ENCODE results near the gene KIAA1217. TPM values are rescaled to one million over a fixed set of nuclear protein-coding genes. Genes with fewer than 3 reads are reported as not detected.
"Not testable (repeated sequence)": the region's sequence is repeated elsewhere in the genome, so short reads cannot be mapped to it uniquely, and the experiment has no call there.

The KIAA1217 gene
- total and polyA plus RNA-seq, 2 of the 4 experiments (the other 2 are of a cell fraction), result 3.4 to 4.4 TPM

DNA sequence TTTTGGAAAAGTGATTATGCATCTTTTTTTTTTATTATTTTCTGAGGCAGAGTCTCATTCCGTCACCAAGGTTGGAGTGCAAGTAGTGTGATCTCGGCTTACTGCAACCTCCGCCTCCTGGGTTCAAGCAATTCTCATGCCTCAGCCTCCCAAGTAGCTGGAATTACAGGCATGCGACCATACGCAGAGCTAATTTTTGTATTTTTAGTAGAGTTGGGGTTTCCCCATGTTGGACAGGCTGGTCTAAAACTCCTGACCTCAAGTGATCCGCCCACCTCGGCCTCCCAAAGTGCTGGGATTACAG is 141.9 kb downstream of the KIAA1217 start:
- H3K9me3 ChIP-seq (ENCODE audit: control insufficient read depth, insufficient read depth, low read length); H3K9me1 ChIP-seq (ENCODE audit: insufficient read depth, low read length); H2AFZ ChIP-seq (replicated peaks; ENCODE audit: low read length, poor library complexity); H4K8ac ChIP-seq (ENCODE audit: low read depth in 2 of 2, low read length in 2 of 2); BruUV-seq (replicated peaks); H3K14ac ChIP-seq (replicated peaks; ENCODE audit: low read depth, low read length); H2BK120ac ChIP-seq (ENCODE audit: low read depth, low read length); H2AK9ac ChIP-seq (replicated peaks; ENCODE audit: low read depth, low read length, poor library complexity); DNase-seq; H3K79me1 ChIP-seq (ENCODE audit: low read depth in 1 of 2, low read length in 2 of 2); H2BK5ac ChIP-seq (ENCODE audit: low read depth, low read length, poor library complexity, severe bottlenecking); H4K20me1 ChIP-seq (ENCODE audit: insufficient read depth, low read length); H3K23ac ChIP-seq (ENCODE audit: low read depth, low read length); H2BK20ac ChIP-seq (ENCODE audit: low read depth, low read length); ATAC-seq (ENCODE audit: low read depth); H3K36me3 ChIP-seq (ENCODE audit: control insufficient read depth, insufficient read depth, low read length); intact Hi-C loops (cut with micrococcal nuclease); H4K5ac ChIP-seq (ENCODE audit: low read depth, low read length); H2BK15ac ChIP-seq (ENCODE audit: low read depth, low read length); H3K9ac ChIP-seq (ENCODE audit: low read depth, low read length); H3K27me3 ChIP-seq (ENCODE audit: control insufficient read depth, insufficient read depth, low read length); H3K4me3 ChIP-seq (ENCODE audit: insufficient read depth, low read depth, low read length); H2AK5ac ChIP-seq (ENCODE audit: low read depth, low read length); H3K4me1 ChIP-seq (ENCODE audit: control insufficient read depth, insufficient read depth, low read length); H3K4me2 ChIP-seq (ENCODE audit: low read depth, low read length); H3K18ac ChIP-seq (ENCODE audit: low read depth, low read length); H3K56ac ChIP-seq (ENCODE audit: extremely low read depth, insufficient read depth, low read length); POLR2A ChIA-PET (ENCODE audit: unreplicated experiment); H3K27ac ChIP-seq (ENCODE audit: insufficient read depth, low read length); H3K4ac ChIP-seq (ENCODE audit: low read depth, low read length); dilution Hi-C loops (cut with HindIII; ENCODE audit: low sequenced_read_pairs, unreplicated experiment); H4K91ac ChIP-seq (ENCODE audit: insufficient read depth, low read depth, low read length): not testable (repeated sequence)
- in situ Hi-C loops (cut with MboI; ENCODE audit: low sequenced_read_pairs), result loop anchor here (25.0 kb wide), 1 partner anchor 1189 kb away; no protein-coding TSS in a partner anchor
- WGBS, 2 experiments (ENCODE audit: extremely low coverage in 2 of 2, insufficient read length in 1 of 2), result 94% methylated on average over 3 of the region's 7 CpGs; no CpG with 5 or more reads in 1 of the 2 experiments
- CTCF ChIA-PET, result interaction anchor here (0.6 kb wide), 1 partner anchor 26 kb away, joined by 3 read pairs; no protein-coding TSS in a partner anchor
